ENCODE results near the gene ATP9B. TPM values are rescaled to one million over a fixed set of nuclear protein-coding genes. Genes with fewer than 3 reads are reported as not detected.

The ATP9B gene
- total RNA-seq, 2 experiments from 2014 or later, result 61.9 to 63.5 TPM

DNA sequence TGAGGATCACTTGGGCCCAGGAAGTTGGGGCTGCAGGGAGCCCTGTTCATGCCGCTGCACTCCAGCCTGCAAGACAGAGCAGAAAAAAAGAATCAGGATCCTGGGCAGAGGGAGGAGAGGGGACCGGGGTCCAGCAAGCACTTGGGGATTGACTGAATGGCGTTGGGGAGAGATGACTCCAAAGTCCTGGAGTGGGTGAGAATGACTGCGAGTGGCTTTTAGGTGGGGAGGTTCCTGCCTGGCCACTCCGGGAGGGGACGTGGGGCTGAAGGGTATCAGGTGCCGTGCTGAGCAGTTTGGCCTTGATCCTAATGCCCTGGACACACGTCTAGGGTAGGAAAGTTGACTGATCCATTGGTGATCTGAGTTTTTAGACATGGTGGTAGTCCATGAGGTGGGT lies 323.0 kb downstream of the ATP9B start:
- Mint-ChIP-seq H3K27me3 (no peaks in the 10 kb centered on the region), H3K4me1 (ENCODE audit: low read depth) (peaks cover 44% of the 10 kb centered on the region), H3K4me3 (peak overlapping the region; percentile 98), H3K27ac (peak overlapping the region; percentile 93), H3K36me3 (ENCODE audit: low read depth) (peaks cover 9% of the 10 kb centered on the region), H3K9me3 (no peaks in the 10 kb centered on the region)
- Histone ChIP-seq H3K27ac (ENCODE audit: low read depth in 1 of 2, low read length in 2 of 2) (no peak overlapping the region), H3K36me3 (ENCODE audit: insufficient read depth, low read length) (no peaks in the 10 kb centered on the region), H3K4me3 (ENCODE audit: low read length) (no peak overlapping the region), H3K4me1 (ENCODE audit: insufficient read depth, low read length) (peaks cover 37% of the 10 kb centered on the region), H3K9me3 (ENCODE audit: control insufficient read depth in 1 of 2, insufficient read depth in 1 of 2, low read length in 2 of 2) (no peaks in the 10 kb centered on the region), H3K27me3 (ENCODE audit: control insufficient read depth in 1 of 2, insufficient read depth in 2 of 2, low read length in 2 of 2) (peaks cover 0 to 3% of the 10 kb centered on the region in 2 experiments)
- DNase-seq, result no peak
- intact Hi-C loops (cut with DNase I, micrococcal nuclease), result loop anchor here in 1 of 2 experiments (2.0 kb wide), 1 partner anchor 13 kb away; no protein-coding TSS in a partner anchor
- ATAC-seq (ENCODE audit: poor library complexity), result no peak
- POLR2A ChIA-PET, result interaction anchor here (0.8 to 2.5 kb wide), 7 partner anchors 9 to 286 kb away, joined by 3 to 23 read pairs (median 4); no protein-coding TSS in a partner anchor
- TF ChIP-seq, protein P1, sequence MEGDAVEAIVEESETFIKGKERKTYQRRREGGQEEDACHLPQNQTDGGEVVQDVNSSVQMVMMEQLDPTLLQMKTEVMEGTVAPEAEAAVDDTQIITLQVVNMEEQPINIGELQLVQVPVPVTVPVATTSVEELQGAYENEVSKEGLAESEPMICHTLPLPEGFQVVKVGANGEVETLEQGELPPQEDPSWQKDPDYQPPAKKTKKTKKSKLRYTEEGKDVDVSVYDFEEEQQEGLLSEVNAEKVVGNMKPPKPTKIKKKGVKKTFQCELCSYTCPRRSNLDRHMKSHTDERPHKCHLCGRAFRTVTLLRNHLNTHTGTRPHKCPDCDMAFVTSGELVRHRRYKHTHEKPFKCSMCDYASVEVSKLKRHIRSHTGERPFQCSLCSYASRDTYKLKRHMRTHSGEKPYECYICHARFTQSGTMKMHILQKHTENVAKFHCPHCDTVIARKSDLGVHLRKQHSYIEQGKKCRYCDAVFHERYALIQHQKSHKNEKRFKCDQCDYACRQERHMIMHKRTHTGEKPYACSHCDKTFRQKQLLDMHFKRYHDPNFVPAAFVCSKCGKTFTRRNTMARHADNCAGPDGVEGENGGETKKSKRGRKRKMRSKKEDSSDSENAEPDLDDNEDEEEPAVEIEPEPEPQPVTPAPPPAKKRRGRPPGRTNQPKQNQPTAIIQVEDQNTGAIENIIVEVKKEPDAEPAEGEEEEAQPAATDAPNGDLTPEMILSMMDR (IDR thresholded peaks at IDR 0.05), result no peak
- CTCF ChIA-PET, result interaction anchor here (2.1 to 3.0 kb wide), 2 partner anchors 11 to 12 kb away, joined by 10 to 16 read pairs; no protein-coding TSS in a partner anchor

DNA sequence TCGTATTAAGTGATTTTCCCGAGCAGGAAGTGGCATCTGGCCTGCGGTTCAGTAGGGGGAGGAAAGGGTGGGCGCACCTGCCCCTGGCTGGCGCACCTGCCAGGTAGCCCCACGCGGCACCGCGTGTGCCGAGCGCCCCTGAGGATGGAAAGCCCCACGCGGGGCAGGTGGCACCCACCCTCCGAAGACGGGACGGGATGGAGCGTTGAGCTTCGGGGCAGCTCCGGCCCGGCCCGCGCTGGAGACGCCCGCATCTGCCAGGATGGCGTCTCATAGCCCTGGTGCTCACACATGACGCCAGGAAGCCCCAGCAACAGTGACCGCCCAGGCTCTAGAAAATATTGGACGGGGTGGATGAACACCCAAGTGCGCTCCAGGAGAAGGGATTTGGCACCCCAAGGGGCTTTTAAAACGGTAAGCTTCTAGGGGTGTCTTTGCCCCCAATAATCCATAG lies 324.0 kb downstream of the ATP9B start:
- TF ChIP-seq, protein P1 (IDR thresholded peaks at IDR 0.05), result no peak
- DNase-seq (peak in 6 of 14 experiments; percentile 19 to 70 (median 44)), ATAC-seq (ENCODE audit: poor library complexity) (peak; percentile 12)
- H3K27me3 Mint-ChIP-seq, result no peaks in the 10 kb centered on the region
- CTCF ChIA-PET, result interaction anchor here (1.4 to 2.1 kb wide), 3 partner anchors 12 to 130 kb away, joined by 5 to 10 read pairs (median 8); no protein-coding TSS in a partner anchor
- peaks cover 10% of the 10 kb centered on the region for H3K36me3 Mint-ChIP-seq (ENCODE audit: low read depth)
- Histone ChIP-seq H3K9me3 (ENCODE audit: control insufficient read depth in 1 of 2, insufficient read depth in 1 of 2, low read length in 2 of 2) (no peaks in the 10 kb centered on the region), H3K27me3 (ENCODE audit: control insufficient read depth in 1 of 2, insufficient read depth in 2 of 2, low read length in 2 of 2) (peaks cover 0 to 3% of the 10 kb centered on the region in 2 experiments), H3K36me3 (ENCODE audit: insufficient read depth, low read length) (no peaks in the 10 kb centered on the region), H3K4me3 (ENCODE audit: low read length) (peak overlapping the region; percentile 48), H3K27ac (ENCODE audit: low read depth in 1 of 2, low read length in 2 of 2) (no peak overlapping the region), H3K4me1 (ENCODE audit: insufficient read depth, low read length) (peaks cover 39% of the 10 kb centered on the region)
- POLR2A ChIA-PET, result interaction anchor here (0.8 to 2.5 kb wide), 11 partner anchors 8 to 285 kb away, joined by 3 to 23 read pairs (median 4); no protein-coding TSS in a partner anchor
- H3K9me3 Mint-ChIP-seq, result no peaks in the 10 kb centered on the region
- peak overlapping the region; percentile 93 for H3K27ac Mint-ChIP-seq
- peaks cover 45% of the 10 kb centered on the region for H3K4me1 Mint-ChIP-seq (ENCODE audit: low read depth)
- intact Hi-C loops (cut with DNase I, micrococcal nuclease), result loop anchor here in 1 of 2 experiments (2.0 kb wide), 1 partner anchor 14 kb away; no protein-coding TSS in a partner anchor
- H3K4me3 Mint-ChIP-seq, result peak overlapping the region; percentile 98

DNA sequence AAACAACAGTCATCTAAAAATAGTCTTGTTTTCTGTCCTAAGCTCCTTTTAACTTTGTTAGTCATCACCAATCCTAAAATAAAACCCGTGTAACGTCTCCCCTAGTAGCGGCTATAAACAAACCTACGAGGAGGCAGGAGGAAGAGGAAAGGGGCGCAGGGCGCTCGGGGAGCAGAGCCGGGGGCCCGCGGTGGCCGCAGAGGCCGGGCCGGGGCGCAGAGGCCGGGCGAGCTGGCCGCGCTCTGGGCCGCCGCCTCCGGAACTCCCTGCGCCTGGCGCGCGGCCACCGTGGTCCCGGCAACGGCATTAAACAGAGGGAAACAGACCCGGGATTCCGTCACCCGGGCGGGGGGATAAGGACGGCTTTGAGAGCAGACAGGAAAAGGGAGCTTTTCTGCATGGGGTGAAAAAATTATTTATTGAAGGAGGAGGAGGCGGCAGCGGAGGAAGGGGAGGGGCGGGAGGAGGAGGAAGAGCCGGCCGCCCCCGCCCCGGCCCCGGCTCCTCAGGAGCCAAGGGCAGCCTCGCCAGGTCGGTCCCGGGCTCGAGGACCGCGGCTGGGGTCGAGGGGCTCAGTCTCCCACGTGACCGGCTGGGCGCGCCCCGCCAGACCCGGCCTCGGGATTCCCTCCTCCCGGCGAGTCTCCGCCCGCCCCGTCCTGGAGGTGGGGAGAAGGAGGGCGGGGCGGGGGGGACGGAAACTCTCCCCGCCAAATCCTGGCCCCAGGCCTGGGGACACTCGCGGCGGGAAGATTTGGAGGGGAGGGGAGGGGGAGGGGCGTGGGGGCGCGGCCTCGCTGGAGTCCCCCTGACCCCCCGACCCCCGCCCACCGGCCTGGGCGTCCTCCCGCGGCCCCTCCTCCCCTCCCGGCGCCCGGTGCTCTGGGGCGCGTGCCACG lies 324.7 kb downstream of the ATP9B start:
- H3K27me3 Mint-ChIP-seq, result no peaks in the 10 kb centered on the region
- H3K9me3 Mint-ChIP-seq, result no peaks in the 10 kb centered on the region
- Histone ChIP-seq H3K27ac (ENCODE audit: low read depth in 1 of 2, low read length in 2 of 2) (no peak overlapping the region), H3K36me3 (ENCODE audit: insufficient read depth, low read length) (no peaks in the 10 kb centered on the region), H3K4me1 (ENCODE audit: insufficient read depth, low read length) (peaks cover 46% of the 10 kb centered on the region), H3K4me3 (ENCODE audit: low read length) (peak overlapping the region; percentile 48), H3K9me3 (ENCODE audit: control insufficient read depth in 1 of 2, insufficient read depth in 1 of 2, low read length in 2 of 2) (no peaks in the 10 kb centered on the region), H3K27me3 (ENCODE audit: control insufficient read depth in 1 of 2, insufficient read depth in 2 of 2, low read length in 2 of 2) (peaks cover 0 to 3% of the 10 kb centered on the region in 2 experiments)
- DNase-seq (peak in 7 of 14 experiments; percentile 44 to 73 (median 54)), ATAC-seq (ENCODE audit: poor library complexity) (peak; percentile 18)
- H3K4me3 Mint-ChIP-seq, result peak overlapping the region; percentile 98
- ChIA-PET CTCF (interaction anchor here (1.4 to 2.1 kb wide), 3 partner anchors 12 to 129 kb away, joined by 5 to 10 read pairs (median 8); no protein-coding TSS in a partner anchor), POLR2A (interaction anchor here (0.9 to 2.5 kb wide), 8 partner anchors 8 to 130 kb away, joined by 3 to 23 read pairs (median 6); no protein-coding TSS in a partner anchor)
- H3K4me1 Mint-ChIP-seq (ENCODE audit: low read depth), result peaks cover 45% of the 10 kb centered on the region
- peaks cover 16% of the 10 kb centered on the region for H3K36me3 Mint-ChIP-seq (ENCODE audit: low read depth)
- intact Hi-C loops (cut with DNase I, micrococcal nuclease), result loop anchor here in 1 of 2 experiments (2.0 kb wide), 2 partner anchors 15 to 129 kb away; no protein-coding TSS in a partner anchor
- TF ChIP-seq, protein P1 (IDR thresholded peaks at IDR 0.05), result no peak
- H3K27ac Mint-ChIP-seq, result peak overlapping the region; percentile 93

All from CD4-positive, alpha-beta T cell (primary cell).